ENCODE results near the gene ZNF407. TPM values are rescaled to one million over a fixed set of nuclear protein-coding genes. Genes with fewer than 3 reads are reported as not detected.

ZNF407 gene
- total and polyA plus RNA-seq, 2 experiments from 2014 or later = 2.1 to 10.4 TPM

DNA sequence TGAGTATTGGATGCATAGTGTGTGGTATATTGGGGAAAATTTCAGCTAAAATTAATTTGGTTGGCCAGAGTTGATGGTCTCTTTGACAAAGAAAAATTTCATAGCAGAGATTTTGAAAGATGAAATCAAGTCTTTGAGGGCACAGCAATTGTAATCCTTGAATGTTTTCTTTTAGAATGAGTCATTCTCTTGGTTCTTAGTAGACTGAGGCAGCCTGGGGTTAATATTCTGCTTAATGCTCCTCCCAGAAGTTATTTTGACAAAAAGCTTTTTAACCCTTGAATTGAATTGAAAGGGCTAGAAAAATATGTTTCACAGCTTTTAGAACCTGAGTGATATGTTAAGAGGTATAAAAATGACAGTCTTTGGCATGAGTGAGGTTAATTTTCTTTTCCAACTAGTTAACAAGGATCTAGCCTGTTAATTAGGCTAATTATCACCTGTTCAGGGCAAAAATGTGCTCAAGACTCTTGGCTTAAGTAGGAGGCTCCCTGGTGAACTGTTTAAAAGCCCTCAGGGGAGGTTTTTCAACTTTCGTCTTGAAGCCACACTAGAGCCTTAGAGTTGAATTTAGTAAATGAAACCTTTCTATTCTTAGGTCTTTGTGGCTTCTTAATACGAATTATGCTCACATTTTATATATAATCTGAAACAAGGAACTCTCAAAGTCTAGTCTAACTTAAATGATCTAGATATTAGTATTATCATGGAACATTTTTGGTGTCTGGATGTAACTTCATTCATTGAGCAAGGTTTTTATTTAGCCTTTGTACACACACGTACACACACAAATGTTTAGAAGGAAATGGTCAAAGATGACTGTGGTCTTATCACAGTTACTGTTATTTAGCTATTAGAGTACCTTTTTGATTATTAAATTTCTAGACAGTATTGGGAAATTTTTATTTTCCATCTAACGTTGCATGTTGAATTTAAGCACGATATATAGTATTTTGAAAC lies 272.5 kb downstream of the ZNF407 start:
- no peak for ATAC-seq

More for the DNA sequence above, 272.5 kb downstream of the ZNF407 start:
- H3K36me3 Mint-ChIP-seq (ENCODE audit: low read depth) = no peaks in the 10 kb centered on the region
- no peak overlapping the region for H2AFZ ChIP-seq
- no peaks in the 10 kb centered on the region for H3K9me3 Mint-ChIP-seq
- peaks cover 4% of the 10 kb centered on the region for H3K27me3 Mint-ChIP-seq (ENCODE audit: insufficient read depth, low read depth, poor library complexity)
- no peak overlapping the region for H3K27ac ChIP-seq (ENCODE audit: low read depth)
- H3K4me1 ChIP-seq (ENCODE audit: insufficient read depth) = peaks cover 15% of the 10 kb centered on the region
- H3F3A ChIP-seq (replicated peaks; ENCODE audit: low read depth) = no peaks in the 10 kb centered on the region
- H3K27ac Mint-ChIP-seq = peak overlapping the region; percentile 64
- peaks cover 31% of the 10 kb centered on the region for H3K4me1 Mint-ChIP-seq
- no peaks in the 10 kb centered on the region for H4K20me1 ChIP-seq (replicated peaks; ENCODE audit: insufficient read depth)
- no peaks in the 10 kb centered on the region for H3K9me2 ChIP-seq (ENCODE audit: insufficient read depth)
- H3K4me3 Mint-ChIP-seq = no peak overlapping the region
- no peaks in the 10 kb centered on the region for H3K27me3 ChIP-seq (ENCODE audit: insufficient read depth)
- no peak overlapping the region for H3K4me3 ChIP-seq
- no peaks in the 10 kb centered on the region for H3K36me3 ChIP-seq (ENCODE audit: insufficient read depth)
- no peak for DNase-seq (ENCODE audit: low spot score)
- TF ChIP-seq EZH2 (IDR thresholded peaks at IDR 0.05; ENCODE audit: low read depth, unreplicated experiment) (no peak), NANOG (IDR thresholded peaks at IDR 0.05; ENCODE audit: borderline replicate concordance) (no peak), CREB1 (CRISPR knock-in tag; IDR thresholded peaks at IDR 0.05; ENCODE audit: low read depth) (no peak), JUNB (IDR thresholded peaks at IDR 0.05; ENCODE audit: unreplicated experiment) (no peak), EZH2phosphoT487 (IDR thresholded peaks at IDR 0.05; ENCODE audit: unreplicated experiment) (no peak), POLR2AphosphoS5 (IDR thresholded peaks at IDR 0.05; ENCODE audit: low read depth) (no peak), ZNF462 (CRISPR knock-in tag; IDR thresholded peaks at IDR 0.05) (no peak), STAT1 (IDR thresholded peaks at IDR 0.05; ENCODE audit: unreplicated experiment) (no peak), ZNF331 (CRISPR knock-in tag; IDR thresholded peaks at IDR 0.05; ENCODE audit: low read depth) (no peak), ZNF114 (CRISPR knock-in tag; IDR thresholded peaks at IDR 0.05) (no peak), ETS1 (IDR thresholded peaks at IDR 0.05) (no peak), REST (IDR thresholded peaks at IDR 0.05; ENCODE audit: unreplicated experiment) (no peak)
- TF ChIP-seq, protein P1, sequence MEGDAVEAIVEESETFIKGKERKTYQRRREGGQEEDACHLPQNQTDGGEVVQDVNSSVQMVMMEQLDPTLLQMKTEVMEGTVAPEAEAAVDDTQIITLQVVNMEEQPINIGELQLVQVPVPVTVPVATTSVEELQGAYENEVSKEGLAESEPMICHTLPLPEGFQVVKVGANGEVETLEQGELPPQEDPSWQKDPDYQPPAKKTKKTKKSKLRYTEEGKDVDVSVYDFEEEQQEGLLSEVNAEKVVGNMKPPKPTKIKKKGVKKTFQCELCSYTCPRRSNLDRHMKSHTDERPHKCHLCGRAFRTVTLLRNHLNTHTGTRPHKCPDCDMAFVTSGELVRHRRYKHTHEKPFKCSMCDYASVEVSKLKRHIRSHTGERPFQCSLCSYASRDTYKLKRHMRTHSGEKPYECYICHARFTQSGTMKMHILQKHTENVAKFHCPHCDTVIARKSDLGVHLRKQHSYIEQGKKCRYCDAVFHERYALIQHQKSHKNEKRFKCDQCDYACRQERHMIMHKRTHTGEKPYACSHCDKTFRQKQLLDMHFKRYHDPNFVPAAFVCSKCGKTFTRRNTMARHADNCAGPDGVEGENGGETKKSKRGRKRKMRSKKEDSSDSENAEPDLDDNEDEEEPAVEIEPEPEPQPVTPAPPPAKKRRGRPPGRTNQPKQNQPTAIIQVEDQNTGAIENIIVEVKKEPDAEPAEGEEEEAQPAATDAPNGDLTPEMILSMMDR (conservative IDR thresholded peaks at IDR 0.05; ENCODE audit: low read depth in 2 of 2) = no peak
- no peaks in the 10 kb centered on the region for H3K79me2 ChIP-seq (replicated peaks; ENCODE audit: insufficient read depth)
- no peak overlapping the region for H3K4me2 ChIP-seq
